Right lobe of liver (tissue), 4 donors: ENCODE results near the gene UPK3BL1.
"Not testable (repeated sequence)": the region's sequence is repeated elsewhere in the genome, so short reads cannot be mapped to it uniquely, and the experiment has no call there.

Experiments
- CTCF ChIP-seq, 4 donors: fragments of 200-600 bp in 3 of 4; fragments of 450-650 bp in 1 of 4; IDR thresholded peaks; one replicate each; pipeline versions ENCODE4 v1.5.1 to v1.8.0; 2016 to 2022; ENCODE audit warnings: antibody characterized with exemption in 4 of 4, mild to moderate bottlenecking in 2 of 4
- POLR2A ChIP-seq: fragments of 450-650 bp; IDR thresholded peaks from one replicate; pipeline ENCODE4 v1.6.1; 2017; ENCODE audit warnings: antibody characterized with exemption, mild to moderate bottlenecking
- donor health status: DM: no; HTN: no; CAD: no.
- donor health status: DM: no; HTN: no; CAD: no.
- donor health status: DM: no; HTN: yes; CAD: no.

GRCh38 chr7:102627271-102627904 is 15.2 kb downstream of the UPK3BL1 start:
- TF ChIP-seq CTCF (IDR thresholded peaks at IDR 0.05); POLR2A: not testable (repeated sequence)
